Measurements from ENCODE around the gene PYGB.

The PYGB gene

GRCh38 chr20:25247956-25248785, at the start of gene PYGB:
Gene PYGB (plus strand): TSS chr20:25248085. CDS start chr20:25248179, 94 bp downstream.
- DNase-seq (ENCODE audit: low spot score) = peak; percentile 92

GRCh38 chr20:25198663-25199383, 49.1 kb upstream of the PYGB start:
- DNase-seq (ENCODE audit: low spot score) = no peak

- DNase-seq (ENCODE audit: low spot score) = no peak
Measured at GRCh38 chr20:25199473-25200260, 48.2 kb upstream of the PYGB start.

DNA sequence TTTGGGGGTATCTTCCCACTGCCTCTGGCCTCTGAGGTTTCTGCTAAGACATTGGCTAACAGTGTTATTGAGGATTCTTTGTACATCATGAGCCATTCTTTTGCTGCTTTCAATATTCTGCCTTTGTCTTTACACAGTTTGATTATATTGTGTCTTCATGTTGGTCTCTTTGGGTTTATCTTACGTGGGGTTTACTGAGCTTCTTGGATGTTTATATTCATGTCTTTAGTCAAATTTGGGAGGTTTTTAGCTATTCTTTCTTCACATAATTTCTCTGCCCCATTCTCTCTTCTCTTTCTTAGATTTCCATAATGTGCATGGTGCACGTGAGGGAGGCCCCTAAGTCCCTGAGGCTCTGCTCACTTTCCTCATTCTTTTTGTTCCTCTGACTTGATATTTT, 44.8 kb upstream of the PYGB start:
- no peak for DNase-seq (ENCODE audit: low spot score)

- DNase-seq (ENCODE audit: low spot score) = no peak
Measured at GRCh38 chr20:25203871-25204320, 44.0 kb upstream of the PYGB start.

DNA sequence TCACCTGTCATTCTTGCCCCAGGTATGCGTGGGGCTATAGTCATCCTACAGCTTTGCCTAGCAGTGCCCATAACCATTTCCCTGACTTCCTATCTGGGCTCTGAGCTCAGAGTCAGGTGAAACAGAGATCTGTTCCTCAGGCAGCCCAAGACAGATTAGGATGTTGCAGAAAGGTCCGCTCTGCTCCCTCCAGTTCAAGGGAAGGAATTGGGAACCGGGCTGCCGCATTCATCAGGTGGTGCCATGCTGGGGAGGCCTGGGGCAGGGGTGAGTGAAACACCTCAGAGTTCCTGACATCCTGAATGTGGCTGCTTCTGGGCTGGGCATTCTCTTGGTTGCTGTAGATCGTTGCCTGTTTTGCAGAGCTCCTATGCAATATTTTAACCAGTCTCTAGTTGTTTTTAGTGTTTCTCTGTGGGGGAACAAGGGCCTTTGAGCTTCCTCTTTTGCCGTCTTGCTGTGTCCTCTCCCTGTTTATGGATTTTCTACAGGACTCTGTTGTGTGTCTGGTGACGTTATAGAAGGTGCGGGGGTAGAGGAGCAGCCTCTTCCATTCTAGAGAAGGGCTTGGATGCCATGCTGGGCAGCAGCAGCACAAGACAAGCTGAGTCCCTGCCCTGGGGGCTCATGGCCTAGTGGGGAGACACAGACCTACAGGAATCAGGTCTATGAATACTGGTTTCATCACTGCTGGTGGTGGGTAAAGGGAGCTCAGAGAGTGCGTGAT, 43.2 kb upstream of the PYGB start:
- DNase-seq (ENCODE audit: low spot score) = no peak

DNA sequence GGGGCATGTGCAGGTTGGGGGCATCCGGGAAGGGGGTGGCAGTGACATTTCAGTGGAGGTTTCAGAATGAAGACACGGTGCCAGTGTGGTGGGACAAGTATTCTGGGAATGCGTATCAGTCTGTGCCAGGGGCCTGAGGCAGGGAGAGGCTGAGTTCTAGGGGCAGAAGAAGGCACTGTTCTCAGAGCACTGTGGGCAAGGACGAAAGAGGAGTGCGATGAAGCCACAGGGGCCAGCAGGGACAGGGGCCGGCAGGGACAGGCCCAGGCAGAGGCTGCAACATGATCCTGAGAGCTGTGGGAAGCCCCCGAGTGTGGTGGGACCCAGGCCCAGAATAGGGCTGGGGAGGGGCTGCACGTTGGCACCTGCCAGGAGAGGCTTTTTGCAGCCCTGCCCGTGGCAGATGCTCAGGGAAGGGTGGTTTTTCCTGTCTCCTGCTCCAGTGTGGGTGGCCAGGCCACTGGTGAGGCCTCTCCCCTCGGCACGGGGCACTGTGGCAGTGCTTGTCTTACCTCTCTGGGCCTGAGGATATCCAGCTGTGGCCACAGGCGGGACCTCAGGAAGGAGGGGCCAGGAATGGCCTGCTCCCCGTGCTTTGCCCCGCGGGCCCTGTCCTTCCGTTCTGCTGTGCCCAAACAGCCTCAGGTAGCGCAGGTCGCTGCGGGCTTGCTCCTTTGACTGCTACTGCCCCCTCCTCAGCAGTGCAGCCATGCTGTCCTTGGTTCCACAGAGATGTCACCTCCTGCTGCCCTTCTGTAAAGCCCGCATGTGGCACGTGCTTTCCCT, 42.4 kb upstream of the PYGB start:
- DNase-seq (ENCODE audit: low spot score) = no peak

DNA sequence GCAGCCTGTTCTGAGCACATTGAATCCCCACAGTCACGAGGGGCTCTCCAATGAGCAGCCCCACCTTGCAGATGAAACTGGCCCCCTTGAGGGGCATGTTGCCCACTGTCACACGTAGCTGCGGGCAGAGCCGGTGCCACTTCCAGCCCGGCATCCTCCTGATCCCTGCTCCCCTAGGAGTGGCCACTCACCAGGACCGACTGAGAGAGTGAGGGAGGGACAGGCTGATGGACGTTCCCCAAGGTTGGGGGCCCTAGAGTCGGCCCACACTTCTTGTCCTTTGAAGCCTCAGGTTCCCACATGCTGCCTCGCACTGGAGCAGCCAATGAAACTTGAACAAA, 41.9 kb upstream of the PYGB start:
- no peak for DNase-seq (ENCODE audit: low spot score)

DNA sequence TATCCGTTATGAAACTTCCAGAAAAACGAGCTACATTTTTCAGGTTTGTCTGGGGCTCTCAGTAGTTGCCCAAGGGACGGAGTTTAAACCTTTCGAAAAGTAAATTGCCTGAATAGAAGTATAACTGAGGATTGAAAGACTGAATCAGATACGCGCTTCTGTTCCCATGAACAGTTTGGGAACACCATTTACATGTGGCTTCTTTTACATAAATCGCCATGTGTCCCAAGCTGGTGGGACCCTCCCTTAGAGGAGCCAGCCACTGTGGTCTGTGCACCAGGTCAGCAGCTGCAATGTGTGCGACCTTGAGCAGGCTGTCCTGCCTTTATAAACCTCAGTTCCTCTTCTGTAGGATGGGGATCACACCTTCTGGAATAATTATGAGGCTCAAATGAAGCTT, 41.3 kb upstream of the PYGB start:
- DNase-seq (ENCODE audit: low spot score) = no peak

GRCh38 chr20:25207149-25207959, 40.5 kb upstream of the PYGB start:
- no peak for DNase-seq (ENCODE audit: low spot score)

DNA sequence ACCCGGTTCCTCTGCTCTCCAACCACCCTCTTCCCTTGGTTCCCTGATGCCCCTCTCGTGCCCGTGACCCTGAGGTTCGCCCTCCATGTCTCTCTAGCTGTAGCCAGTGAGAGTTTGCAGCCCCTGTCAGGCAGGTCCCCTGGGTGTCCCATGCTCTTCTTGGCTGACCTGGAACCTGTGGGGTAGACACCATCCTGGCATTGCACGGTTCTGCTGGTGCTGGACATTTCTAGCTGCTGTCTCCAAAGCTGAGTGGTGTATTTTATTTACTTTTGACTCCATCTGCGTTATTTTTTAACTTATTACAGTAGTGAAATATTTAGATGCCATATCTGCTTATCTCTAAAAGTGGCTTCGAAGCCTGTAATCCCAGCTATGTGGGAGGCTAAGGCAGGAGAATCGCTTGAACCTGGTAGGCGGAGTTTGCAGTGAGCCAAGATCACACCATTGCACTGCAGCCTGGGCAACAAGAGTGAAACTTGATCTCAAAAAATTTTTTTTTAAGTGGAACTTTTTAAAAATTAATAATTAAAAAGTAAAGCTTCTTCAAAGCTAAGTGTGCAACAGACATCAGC, 39.8 kb upstream of the PYGB start:
- no peak for DNase-seq (ENCODE audit: low spot score)

GRCh38 chr20:25209400-25209799, 38.5 kb upstream of the PYGB start:
- no peak for DNase-seq (ENCODE audit: low spot score)

DNA sequence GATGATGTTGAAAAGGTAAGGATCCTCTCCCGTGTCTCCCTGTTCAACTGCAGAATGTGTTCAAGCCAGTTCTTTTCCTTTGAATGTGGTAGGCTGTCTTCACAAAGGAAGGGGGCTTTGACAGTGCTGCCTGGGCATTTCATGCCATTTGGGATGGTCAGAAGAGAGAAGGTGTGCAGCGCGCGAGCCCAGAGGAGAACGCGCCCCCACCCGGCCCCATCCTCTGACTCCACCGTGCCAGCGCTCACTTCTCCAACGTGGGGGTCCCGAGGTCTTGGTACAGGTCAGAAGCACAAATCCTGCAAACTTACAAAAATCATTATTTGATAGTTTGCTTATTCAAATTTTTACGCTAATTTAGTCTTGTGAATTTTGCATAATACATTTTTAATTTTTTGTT, 38.0 kb upstream of the PYGB start:
- no peak for DNase-seq (ENCODE audit: low spot score)

DNA sequence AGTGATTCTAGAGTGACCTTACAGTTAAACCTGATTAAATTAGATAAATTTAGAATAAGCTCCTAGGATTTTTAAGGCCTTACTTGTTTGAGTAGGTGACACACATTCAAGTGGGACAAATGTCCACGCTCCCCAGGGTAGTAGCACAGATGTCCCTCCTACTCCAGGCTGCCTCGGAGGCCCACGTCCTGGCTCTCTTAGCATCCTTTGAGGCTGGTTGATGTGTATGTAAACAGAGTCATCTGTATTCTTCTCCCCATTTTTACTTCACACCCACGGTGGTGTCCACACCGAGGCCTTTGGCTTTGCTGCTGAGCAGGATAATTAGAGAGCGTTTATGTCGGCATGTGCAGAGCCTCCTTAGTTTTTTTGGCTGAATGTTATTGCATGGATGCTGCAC, 36.6 kb upstream of the PYGB start:
- DNase-seq (ENCODE audit: low spot score) = no peak

- no peak for DNase-seq (ENCODE audit: low spot score)
Measured at GRCh38 chr20:25212242-25212641, 35.6 kb upstream of the PYGB start.

- no peak for DNase-seq (ENCODE audit: low spot score)
Measured at GRCh38 chr20:25213566-25214425, 34.1 kb upstream of the PYGB start.

DNA sequence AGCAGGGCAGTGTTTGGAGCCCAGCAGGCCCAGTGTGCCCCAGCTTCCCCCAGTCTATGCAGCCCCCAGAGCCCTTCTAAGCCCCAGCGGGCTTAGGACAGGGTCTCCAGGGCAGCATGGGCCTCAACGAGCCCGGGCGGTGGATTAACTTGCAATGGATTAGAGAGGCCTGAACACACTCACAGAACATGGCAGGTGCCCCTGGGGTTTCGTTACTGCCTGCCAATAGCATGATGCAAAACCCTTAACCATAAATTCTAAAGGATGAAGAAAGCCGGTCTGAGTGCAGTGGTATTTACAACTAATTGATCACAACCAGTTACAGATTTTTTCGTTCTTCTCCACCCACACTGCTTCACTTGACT, 33.5 kb upstream of the PYGB start:
- no peak for DNase-seq (ENCODE audit: low spot score)

GRCh38 chr20:25214819-25215218, 33.1 kb upstream of the PYGB start:
- no peak for DNase-seq (ENCODE audit: low spot score)

GRCh38 chr20:25215521-25215920, 32.4 kb upstream of the PYGB start:
- DNase-seq (ENCODE audit: low spot score) = no peak

All from RKO (cell line).